Adrenal gland (tissue), 12 donors: ENCODE measurements around the gene AP4M1. TPM values are rescaled to one million over a fixed set of nuclear protein-coding genes. Genes with fewer than 3 reads are reported as not detected.
A peak's percentile ranks its signal among the peaks of the same experiment; 100 is the strongest.

Source experiments
- DNase-seq, 7 donors: peaks; one replicate each; pipeline ENCODE4 v3.0.0-alpha.2; 2019 to 2020
- H3K27ac ChIP-seq, 5 donors: fragments of 200-600 bp; sonication (generic) in 4 of 5; 1 replicate in 3 of 5; 2 replicates in 2 of 5; pipeline versions ENCODE4 v1.5.1 to v1.8.0; 2016 to 2020; ENCODE audit warnings: mild to moderate bottlenecking in 1 of 5
- H3K27me3 ChIP-seq: fragments of 200-600 bp; 2 replicates; pipeline ENCODE4 v1.8.0; 2021
- H3K36me3 ChIP-seq, 2 donors: fragments of 200-600 bp; replicated peaks in 1 of 2; 1 replicate in 1 of 2; 2 replicates in 1 of 2; pipeline versions ENCODE4 v1.5.1 to v1.8.0; 2018 to 2022
- H3K4me1 ChIP-seq, 2 donors: fragments of 200-600 bp; replicated peaks in 1 of 2; 1 replicate in 1 of 2; 2 replicates in 1 of 2; pipeline versions ENCODE4 v1.5.1 to v1.8.0; 2018 to 2021
- H3K4me3 ChIP-seq, 4 donors: fragments of 200-600 bp; sonication (generic) in 3 of 4; one replicate each; pipeline ENCODE4 v1.5.1; 2016 to 2018
- H3K9me3 ChIP-seq, 3 donors: fragments of 200-600 bp; sonication (generic) in 1 of 3; replicated peaks in 1 of 3; 1 replicate in 2 of 3; 2 replicates in 1 of 3; pipeline versions ENCODE4 v1.5.1 to v1.8.0; 2016 to 2021
- CTCF ChIP-seq, 6 experiments: fragments of 450-650 bp in 4 of 6; fragments of 200-600 bp in 2 of 6; sonication (generic) in 1 of 6; IDR thresholded peaks; 1 replicate in 5 of 6; 2 replicates in 1 of 6; pipeline versions ENCODE4 v1.5.1 to v1.8.0; 2016 to 2021; ENCODE audit warnings: antibody characterized with exemption in 6 of 6, mild to moderate bottlenecking in 2 of 6, moderate library complexity in 1 of 6
- POLR2A ChIP-seq, 2 donors: fragments of 450-650 bp; IDR thresholded peaks; one replicate each; pipeline ENCODE4 v1.6.1; 2017; ENCODE audit warnings: antibody characterized with exemption in 2 of 2, mild to moderate bottlenecking in 2 of 2, moderate library complexity in 1 of 2
- WGBS, 4 donors: extraction: QIAGEN DNeasy Blood & Tissue Kit in 2 of 4; methylation state at CpG; one replicate each; pipeline versions ENCODE4 v1.1.5 to v1.1.7; 2013 to 2017; 5-methylcytosine and 5-hydroxymethylcytosine counted together
- intact Hi-C, 2 donors: fragments of 100-400 bp; cut with DNase I; formaldehyde crosslinking; loops; one replicate each; pipeline versions ENCODE4 v1.14.1 to v1.15.0; 2022 to 2023
- polyA plus RNA-seq, 3 donors: library from polyadenylated mRNA; stranded (reverse); fragments of 200-250 nt in 2 of 3; fragments of 350-450 nt in 1 of 3; fragmentation: Illumina TruSeq in 1 of 3; extraction: RNeasy Lipid Tissue Mini Kit (QIAGEN cat#74804) in 1 of 3; gene quantifications; one replicate each; pipeline ENCODE4 v1.2.3, GENCODE V29; 2013 to 2014
- total RNA-seq, 9 donors: library from RNA; depleted of rRNA in 4 of 9; stranded (reverse); fragments of >200 nt in 4 of 9; fragments of 120-200 nt in 1 of 9; fragmentation: NEBNext Ultra II Directional in 1 of 9; extraction: Animal tissue kit (Norgen Biotek cat#: 25700) in 1 of 9; gene quantifications; one replicate each; pipeline versions ENCODE4 v1.1.0 to v1.2.4, GENCODE V29; 2013 to 2023
- donor health status: healthy with polysubstance abuse.
- donor health status: Bipolar disorder and iron deficiency.
- donor health status: DM: yes; HTN: yes; CAD: no.
- donor health status: DM: no; HTN: no; CAD: no.
- donor health status: DM: no; HTN: no; CAD: no.
- donor health status: DM: yes; HTN: yes; CAD: no.

AP4M1 gene
- total and polyA plus RNA-seq, 12 donors = 9.6 to 30.1 (median 16.5) TPM

- no peaks in the 10 kb centered on the region for H3K27me3 ChIP-seq
- H3K27ac ChIP-seq = peak overlapping the region in 3 of 5 donors; percentile 17 to 85 (median 80)
- no peaks in the 10 kb centered on the region for H3K9me3 ChIP-seq
- WGBS, 4 donors = 25 to 33% (median 27%) methylated on average over 7 of the region's 7 CpGs
- H3K4me1 ChIP-seq = peaks cover 9 to 27% of the 10 kb centered on the region in 2 donors
- intact Hi-C loops = no loop called here
- H3K4me3 ChIP-seq = peak overlapping the region in 3 of 4 donors; percentile 45 to 83 (median 80)
- TF ChIP-seq POLR2A (IDR thresholded peaks at IDR 0.05) (no peak), CTCF (IDR thresholded peaks at IDR 0.05) (no peak)
- H3K36me3 ChIP-seq = peaks cover 0 to 42% of the 10 kb centered on the region in 2 donors
- DNase-seq = no peak
Observed at GRCh38 chr7:100089458-100090196, 11.8 kb upstream of the AP4M1 start.

GRCh38 chr7:100090527-100091410 is 10.7 kb upstream of the AP4M1 start:
- Histone ChIP-seq H3K36me3 (peaks cover 0 to 54% of the 10 kb centered on the region in 2 donors), H3K27me3 (no peaks in the 10 kb centered on the region), H3K9me3 (no peaks in the 10 kb centered on the region), H3K4me3 (no peak overlapping the region), H3K27ac (no peak overlapping the region), H3K4me1 (peaks cover 9 to 27% of the 10 kb centered on the region in 2 donors)
- no peak for DNase-seq
- intact Hi-C loops = no loop called here
- 84 to 93% (median 89%) methylated on average over 14 of the region's 14 CpGs for WGBS, 4 donors
- no peak for TF ChIP-seq POLR2A (IDR thresholded peaks at IDR 0.05)

- Histone ChIP-seq H3K4me1 (peaks cover 9 to 27% of the 10 kb centered on the region in 2 donors), H3K9me3 (no peaks in the 10 kb centered on the region), H3K36me3 (peaks cover 0 to 62% of the 10 kb centered on the region in 2 donors), H3K27me3 (no peaks in the 10 kb centered on the region), H3K27ac (no peak overlapping the region), H3K4me3 (no peak overlapping the region)
- whole genome bisulfite sequencing, 4 donors = 65 to 77% (median 73%) methylated on average over 15 to 19 of the region's 19 CpGs
- TF ChIP-seq CTCF (IDR thresholded peaks at IDR 0.05) (no peak), POLR2A (IDR thresholded peaks at IDR 0.05) (no peak)
- DNase-seq = no peak
- intact Hi-C loops = no loop called here
Observed at GRCh38 chr7:100091411-100092181, 9.8 kb upstream of the AP4M1 start.

- Histone ChIP-seq H3K27me3 (no peaks in the 10 kb centered on the region), H3K4me1 (peaks cover 9 to 15% of the 10 kb centered on the region in 2 donors), H3K27ac (no peak overlapping the region), H3K36me3 (peaks cover 0 to 77% of the 10 kb centered on the region in 2 donors), H3K4me3 (no peak overlapping the region), H3K9me3 (no peaks in the 10 kb centered on the region)
- no peak for DNase-seq
- TF ChIP-seq CTCF (IDR thresholded peaks at IDR 0.05) = no peak
- no peak for TF ChIP-seq POLR2A (IDR thresholded peaks at IDR 0.05)
- 55 to 64% (median 58%) methylated on average over 8 of the region's 8 CpGs for WGBS, 4 donors
- intact Hi-C loops = no loop called here
Observed at GRCh38 chr7:100093054-100093453, 8.4 kb upstream of the AP4M1 start.
